Osteoblast (primary cell): ENCODE measurements around the gene RHEBL1. TPM values are rescaled to one million over a fixed set of nuclear protein-coding genes. Genes with fewer than 3 reads are reported as not detected.

Source experiments
- DNase-seq: peaks from one replicate; pipeline ENCODE4 v3.0.0; 2011; ENCODE audit warnings: low spot score, mixed read lengths; ENCODE audit not compliant: insufficient read length; ENCODE audit errors: missing footprints
- H2AFZ ChIP-seq: 2 replicates; pipeline ENCODE4 v1.6.0; 2011; ENCODE audit warnings: mild to moderate bottlenecking, low read length
- H3K27ac ChIP-seq: 2 replicates; pipeline ENCODE4 v1.5.1; 2011; ENCODE audit warnings: mild to moderate bottlenecking, low read depth, low read length, moderate library complexity
- H3K27me3 ChIP-seq: 2 replicates; pipeline ENCODE4 v1.6.0; 2012; ENCODE audit warnings: mild to moderate bottlenecking, control low read depth, inconsistent platforms, low read length, moderate library complexity; ENCODE audit not compliant: insufficient read depth
- H3K36me3 ChIP-seq: 2 replicates; pipeline ENCODE4 v1.5.1; 2011; ENCODE audit warnings: mild to moderate bottlenecking, low read length, control low read depth, moderate library complexity; ENCODE audit not compliant: insufficient read depth
- H3K4me1 ChIP-seq: 2 replicates; pipeline ENCODE4 v1.5.1; 2011; ENCODE audit warnings: mild to moderate bottlenecking, low read length, control low read depth, moderate library complexity; ENCODE audit not compliant: insufficient read depth
- H3K4me2 ChIP-seq: 2 replicates; pipeline ENCODE4 v1.6.0; 2011; ENCODE audit warnings: mild to moderate bottlenecking, low read length; ENCODE audit not compliant: insufficient read depth
- H3K4me3 ChIP-seq: fragments of 200-600 bp; sonication (generic); 3 replicates; pipeline ENCODE4 v1.5.1; 2012; ENCODE audit warnings: mild to moderate bottlenecking, low read length, inconsistent platforms; ENCODE audit not compliant: insufficient read depth
- H3K79me2 ChIP-seq: 2 replicates; pipeline ENCODE4 v1.6.0; 2012; ENCODE audit warnings: mild to moderate bottlenecking, low read length, control low read depth, inconsistent platforms; ENCODE audit not compliant: insufficient read depth
- H3K9me3 ChIP-seq: 2 replicates; pipeline ENCODE4 v1.5.1; 2011; ENCODE audit warnings: low read depth, low read length, control low read depth
- H4K20me1 ChIP-seq: 2 replicates; pipeline ENCODE4 v1.6.0; 2012; ENCODE audit warnings: mild to moderate bottlenecking, low read length, control low read depth; ENCODE audit not compliant: insufficient read depth
- CTCF ChIP-seq: IDR thresholded peaks from 2 replicates; pipeline ENCODE4 v1.5.1; 2011; ENCODE audit warnings: mild to moderate bottlenecking, low read depth, low read length, moderate library complexity; ENCODE audit errors: extremely low read depth
- total RNA-seq: library from RNA; depleted of rRNA; stranded (reverse); fragments of >200 nt; gene quantifications from 2 replicates; pipeline ENCODE4 v1.2.3, GENCODE V29; 2012

RHEBL1 gene
- total RNA-seq, 1 donor = 0.72 TPM

GRCh38 chr12:49100380-49100779, 30.6 kb upstream of the RHEBL1 start:
- H3K9me3 ChIP-seq = no peaks in the 10 kb centered on the region
- H3K4me3 ChIP-seq = no peak overlapping the region
- no peaks in the 10 kb centered on the region for H3K27me3 ChIP-seq
- H3K79me2 ChIP-seq = peaks cover 6% of the 10 kb centered on the region
- no peak overlapping the region for H3K4me2 ChIP-seq
- no peak overlapping the region for H3K27ac ChIP-seq
- no peak overlapping the region for H2AFZ ChIP-seq
- H3K4me1 ChIP-seq = peaks cover 1% of the 10 kb centered on the region
- peaks cover 11% of the 10 kb centered on the region for H4K20me1 ChIP-seq
- peaks cover 59% of the 10 kb centered on the region for H3K36me3 ChIP-seq
- no peak for DNase-seq
- TF ChIP-seq CTCF = no peak

GRCh38 chr12:49098703-49099102, 28.9 kb upstream of the RHEBL1 start:
- peaks cover 16% of the 10 kb centered on the region for H3K27me3 ChIP-seq
- no peak overlapping the region for H2AFZ ChIP-seq
- H3K79me2 ChIP-seq = no peaks in the 10 kb centered on the region
- peaks cover 59% of the 10 kb centered on the region for H3K36me3 ChIP-seq
- no peaks in the 10 kb centered on the region for H3K4me1 ChIP-seq
- no peak overlapping the region for H3K4me3 ChIP-seq
- H3K4me2 ChIP-seq = no peak overlapping the region
- no peak overlapping the region for H3K27ac ChIP-seq
- no peak for DNase-seq
- no peak for TF ChIP-seq CTCF
- H3K9me3 ChIP-seq = no peaks in the 10 kb centered on the region
- H4K20me1 ChIP-seq = peaks cover 6% of the 10 kb centered on the region

GRCh38 chr12:49098035-49098451, 28.3 kb upstream of the RHEBL1 start:
- Histone ChIP-seq H4K20me1 (peaks cover 6% of the 10 kb centered on the region), H3K79me2 (no peaks in the 10 kb centered on the region), H3K27ac (no peak overlapping the region), H3K4me3 (no peak overlapping the region), H3K27me3 (peaks cover 22% of the 10 kb centered on the region), H3K4me1 (no peaks in the 10 kb centered on the region), H3K9me3 (no peaks in the 10 kb centered on the region), H3K36me3 (peaks cover 56% of the 10 kb centered on the region), H2AFZ (no peak overlapping the region), H3K4me2 (no peak overlapping the region)
- peak; percentile 85 for TF ChIP-seq CTCF
- DNase-seq = peak; percentile 93

GRCh38 chr12:49097381-49097780, 27.6 kb upstream of the RHEBL1 start:
- peaks cover 49% of the 10 kb centered on the region for H3K36me3 ChIP-seq
- peaks cover 2% of the 10 kb centered on the region for H4K20me1 ChIP-seq
- no peak for TF ChIP-seq CTCF
- H3K9me3 ChIP-seq = no peaks in the 10 kb centered on the region
- peaks cover 28% of the 10 kb centered on the region for H3K27me3 ChIP-seq
- no peak overlapping the region for H3K27ac ChIP-seq
- H3K79me2 ChIP-seq = no peaks in the 10 kb centered on the region
- H2AFZ ChIP-seq = no peak overlapping the region
- no peak overlapping the region for H3K4me2 ChIP-seq
- no peak overlapping the region for H3K4me3 ChIP-seq
- peak; percentile 68 for DNase-seq
- H3K4me1 ChIP-seq = peaks cover 1% of the 10 kb centered on the region
